HL-60/S4 treated with retinoic acid at 250 ng/mL for 4 days and 3 days (cell line): Measurements from ENCODE around the gene CCNJ.
"Not testable (repeated sequence)": the region's sequence is repeated elsewhere in the genome, so short reads cannot be mapped to it uniquely, and the experiment has no call there.

Experiments used
- in situ Hi-C: fragments of 300-500 bp; cut with MboI; formaldehyde crosslinking; loops from 2 replicates; pipeline ENCODE4 v1.7.0; 2022; ENCODE audit warnings: low sequenced_read_pairs

Gene CCNJ

DNA sequence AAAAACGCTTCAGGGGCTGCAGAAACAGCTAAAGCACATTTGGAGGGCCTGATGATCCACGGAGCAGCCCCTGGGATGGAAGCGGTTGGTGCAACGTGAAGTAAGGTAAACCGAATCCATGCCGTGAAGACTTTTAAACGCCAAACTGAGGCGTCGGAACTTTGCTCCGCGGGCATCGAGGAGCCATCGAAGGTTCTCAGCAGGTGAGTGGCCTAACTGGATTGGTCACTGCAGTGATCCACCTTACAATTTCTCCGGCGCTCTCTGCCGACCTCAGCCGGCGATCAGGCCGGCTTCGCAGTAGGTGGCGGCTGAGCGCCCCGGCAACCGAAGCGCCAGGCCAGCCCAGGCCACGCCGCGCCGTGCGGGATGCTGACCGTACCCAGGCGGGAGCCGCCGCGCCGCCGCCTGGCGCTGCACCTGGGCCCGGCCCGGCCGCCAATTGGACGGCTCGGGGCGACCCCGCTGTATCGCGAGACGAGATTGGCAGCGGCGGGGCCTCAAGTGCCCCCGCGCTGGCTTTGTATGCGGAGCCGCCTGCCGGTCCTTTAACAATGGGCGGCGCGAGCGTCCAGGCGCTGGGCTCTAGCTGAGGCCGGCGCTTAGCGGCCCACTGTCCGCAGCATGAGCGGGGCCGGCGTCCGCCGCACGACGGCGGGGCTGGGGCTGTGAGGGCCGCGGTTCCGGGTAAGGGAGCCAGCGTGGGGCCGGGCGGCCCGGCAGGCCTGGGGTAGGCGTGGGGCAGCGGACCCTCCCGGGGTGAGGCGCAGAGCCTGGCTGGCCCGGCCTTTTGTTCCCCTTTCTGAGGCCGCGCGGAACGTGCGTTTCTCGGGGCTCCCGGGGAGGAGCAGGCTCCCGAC, at the start of gene CCNJ:
Gene CCNJ, plus strand, starts transcription at position 551 of the 860 bp plus-strand sequence. CDS start 811 bp downstream, outside the sequence.
- in situ Hi-C loops = loop anchor here (25.0 kb wide), 1 partner anchor 269 kb away; the partner anchor contains the start of gene DNTT

DNA sequence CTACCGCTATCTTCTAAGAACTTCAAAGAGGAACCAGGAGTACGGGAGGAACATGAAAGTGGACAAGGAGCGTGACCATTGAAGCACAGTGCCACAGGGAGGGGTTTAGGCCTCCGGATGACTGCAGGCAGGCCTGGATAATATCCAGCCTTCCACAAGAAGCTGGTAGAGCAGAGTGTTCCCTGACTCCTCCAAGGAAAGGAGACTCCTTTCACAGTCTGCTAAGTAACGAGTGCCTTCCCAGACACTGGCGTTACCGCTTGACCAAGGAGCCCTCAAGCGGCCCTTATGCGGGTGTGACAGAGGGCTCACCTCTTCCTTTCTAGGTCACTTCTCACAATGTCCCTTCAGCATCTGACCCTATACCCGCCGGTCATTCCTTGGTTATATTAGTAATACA, 49.0 kb upstream of the CCNJ start:
- in situ Hi-C loops = not testable (repeated sequence)

- in situ Hi-C loops = no loop called here
These were observed 45.1 kb upstream of the CCNJ start for GRCh38 chr10:95998255-95998784.

DNA sequence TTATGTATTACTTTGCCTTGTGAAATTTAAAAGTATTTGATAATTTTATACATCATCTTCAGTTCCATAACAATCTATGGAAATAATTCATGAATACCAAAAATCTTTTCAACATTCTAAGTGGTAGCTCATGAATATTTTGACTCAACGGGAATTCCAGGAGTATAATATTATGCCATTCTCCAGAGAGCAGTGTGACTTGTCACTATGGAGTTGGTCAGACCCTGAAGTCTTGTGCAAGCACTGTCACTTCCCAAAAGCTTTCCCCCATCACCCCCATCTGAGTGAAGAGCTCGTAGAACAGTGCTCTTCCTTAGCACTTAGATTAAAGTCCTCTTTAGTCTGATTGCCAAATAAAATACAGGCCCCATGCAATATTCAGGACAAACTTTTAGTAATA, 29.4 kb upstream of the CCNJ start:
- in situ Hi-C loops = no loop called here

DNA sequence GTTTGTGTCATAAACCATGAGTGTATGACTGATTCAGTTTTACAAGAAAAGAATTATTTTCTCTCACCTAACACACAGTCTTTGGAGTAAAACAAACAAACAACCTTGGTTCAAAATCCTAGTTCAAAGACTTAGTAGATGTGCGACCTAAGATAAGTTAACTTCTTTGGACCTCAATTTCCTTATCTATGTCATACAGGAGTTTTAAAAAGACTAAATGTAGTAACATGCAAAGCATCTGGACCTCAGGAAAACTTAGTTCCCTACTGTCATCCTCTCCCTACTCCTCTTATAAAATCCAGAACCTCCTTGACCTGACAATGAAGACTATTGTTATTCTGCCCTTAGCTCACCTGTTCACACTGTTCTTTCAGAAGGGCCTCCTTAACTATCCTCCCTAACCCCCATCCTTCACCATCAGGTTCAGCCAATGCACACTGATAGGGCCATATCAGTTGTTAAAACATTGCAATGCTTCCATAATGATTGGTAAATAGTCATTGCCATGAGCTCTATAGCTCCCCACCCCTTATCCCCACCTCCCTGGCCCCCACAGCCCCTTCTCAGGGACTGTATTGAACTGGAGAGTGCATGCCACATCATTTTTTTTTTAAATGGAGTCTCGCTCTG, 28.8 kb upstream of the CCNJ start:
- in situ Hi-C loops = no loop called here

DNA sequence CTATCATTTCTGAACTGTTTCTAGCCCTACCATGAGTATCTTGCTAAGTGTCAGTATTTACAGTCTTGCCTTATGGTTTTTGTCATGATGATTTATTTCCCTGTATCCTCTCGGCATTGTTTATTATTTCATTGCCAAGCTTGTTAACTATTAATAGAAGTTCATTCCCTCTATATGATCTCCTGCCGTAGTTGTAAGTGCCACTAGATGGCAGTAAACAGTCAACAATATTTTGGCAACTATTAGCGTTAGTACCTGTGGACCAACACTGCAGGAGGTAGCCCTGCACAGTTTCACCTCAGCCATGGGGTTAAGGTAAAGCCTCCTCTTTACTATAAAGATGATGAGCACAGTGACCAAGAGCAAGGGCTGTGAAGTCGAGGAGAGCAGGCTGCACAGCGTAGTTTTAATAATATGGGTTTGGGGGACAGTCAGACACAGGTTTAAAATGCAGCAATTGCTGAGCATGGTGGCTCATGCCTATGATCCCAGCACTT, 26.1 kb upstream of the CCNJ start:
- in situ Hi-C loops = no loop called here

DNA sequence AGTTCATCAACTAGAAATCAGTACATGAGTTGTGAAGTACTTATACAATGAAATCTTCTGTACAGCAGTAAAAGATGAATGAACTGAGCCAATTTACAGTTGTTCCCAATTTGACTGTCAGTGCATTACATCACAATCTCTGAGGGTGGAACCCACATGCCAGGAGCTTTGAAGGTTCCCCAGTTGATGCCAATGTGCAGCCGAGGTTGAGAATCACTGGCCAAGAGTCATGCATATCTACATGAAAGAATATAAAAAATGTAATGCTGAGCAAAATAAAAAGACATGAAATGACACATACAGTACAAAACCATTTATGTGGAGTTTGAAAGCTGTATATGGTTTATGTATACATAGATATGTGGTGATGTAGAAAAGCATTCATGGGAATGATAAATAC, 22.1 kb upstream of the CCNJ start:
- in situ Hi-C loops = no loop called here

- in situ Hi-C loops = no loop called here
These were observed 20.6 kb upstream of the CCNJ start for GRCh38 chr10:96022739-96023138.

GRCh38 chr10:96023168-96023567, 20.2 kb upstream of the CCNJ start:
- in situ Hi-C loops = no loop called here

DNA sequence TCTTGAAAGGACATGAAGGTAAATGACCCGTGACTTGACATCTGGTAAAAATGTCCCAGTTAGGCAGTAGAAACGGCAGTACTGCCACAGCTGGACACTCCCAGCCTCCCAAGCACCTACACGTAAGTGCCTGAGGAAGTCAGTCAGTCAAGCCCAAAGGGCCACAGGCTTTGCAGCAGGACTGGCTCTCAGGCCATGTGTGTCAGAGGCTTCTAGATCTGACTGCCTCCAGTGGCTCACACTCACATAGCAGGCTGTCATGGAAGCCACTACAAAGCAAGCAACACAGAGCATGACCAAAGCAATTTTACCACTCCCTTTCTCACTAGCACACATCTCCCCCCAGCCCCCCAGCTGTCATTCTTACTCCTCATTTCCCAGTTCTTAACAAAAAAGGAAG, 17.8 kb upstream of the CCNJ start:
- in situ Hi-C loops = loop anchor here (25.0 kb wide), 1 partner anchor 287 kb away; the partner anchor contains the start of gene DNTT

DNA sequence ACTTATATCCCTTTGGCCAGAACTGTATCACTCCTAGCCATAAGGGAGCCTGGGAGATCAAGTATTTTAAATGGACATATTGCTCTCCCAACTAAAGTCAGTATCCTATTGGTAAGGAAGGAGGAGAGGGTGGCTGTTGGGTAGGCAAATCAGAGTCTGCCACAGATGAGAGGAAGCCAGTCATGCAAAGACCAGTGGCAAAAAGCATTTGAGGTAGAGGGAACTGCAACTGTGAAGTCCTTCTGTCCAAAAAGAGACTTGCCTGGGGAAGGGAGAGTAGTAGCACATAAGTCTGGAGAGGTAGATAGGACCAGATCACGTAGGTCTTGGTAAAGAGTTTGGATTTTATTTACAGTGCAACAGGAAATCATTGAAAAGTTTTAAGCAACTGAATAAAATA, 8.8 kb upstream of the CCNJ start:
- in situ Hi-C loops = loop anchor here (25.0 kb wide), 1 partner anchor 278 kb away; the partner anchor contains the start of gene DNTT

DNA sequence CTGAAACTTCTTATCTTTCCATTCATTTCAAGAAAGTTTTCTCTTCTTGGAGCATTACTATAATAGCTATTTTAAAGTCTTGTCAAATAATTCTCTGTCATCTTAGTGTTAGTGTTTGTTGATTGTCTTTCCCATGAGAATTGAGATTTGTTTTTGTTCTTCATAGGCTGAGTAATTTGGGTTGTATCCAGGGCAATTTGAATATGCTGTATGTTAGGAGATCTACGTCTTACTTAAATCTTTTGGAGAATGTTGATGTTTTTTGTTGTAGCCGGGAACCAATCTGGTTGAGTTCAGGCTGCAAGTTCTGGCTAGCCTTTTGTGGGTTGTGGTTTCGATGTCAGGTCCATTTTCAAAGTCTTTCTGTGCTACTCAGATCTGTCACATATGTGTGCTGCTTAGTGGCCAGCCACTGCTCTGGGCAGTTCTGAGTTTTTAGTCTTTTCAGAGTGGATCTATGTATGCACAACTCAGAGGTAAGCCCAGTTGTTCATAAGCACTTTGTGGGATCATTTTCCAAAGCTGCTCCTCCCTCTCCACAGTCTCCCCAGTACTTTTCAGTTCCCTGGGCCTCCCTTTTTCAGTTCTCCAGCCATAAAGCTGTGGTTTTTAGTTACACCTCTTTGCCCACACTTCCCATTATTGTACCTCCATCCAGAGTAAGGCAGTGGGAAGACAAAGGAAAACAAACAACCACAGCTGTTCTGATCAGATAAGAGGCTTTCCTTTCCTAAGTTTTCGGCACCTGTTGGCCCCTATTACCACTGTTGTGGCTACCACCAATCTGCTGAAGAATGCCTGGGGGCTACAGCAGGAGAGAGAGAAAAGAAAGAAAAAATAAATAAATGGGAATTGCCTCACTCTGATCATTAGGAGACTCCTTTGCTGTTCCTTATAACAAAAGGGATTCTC, 4.7 kb upstream of the CCNJ start:
- in situ Hi-C loops = loop anchor here (25.0 kb wide), 1 partner anchor 274 kb away; the partner anchor contains the start of gene DNTT

DNA sequence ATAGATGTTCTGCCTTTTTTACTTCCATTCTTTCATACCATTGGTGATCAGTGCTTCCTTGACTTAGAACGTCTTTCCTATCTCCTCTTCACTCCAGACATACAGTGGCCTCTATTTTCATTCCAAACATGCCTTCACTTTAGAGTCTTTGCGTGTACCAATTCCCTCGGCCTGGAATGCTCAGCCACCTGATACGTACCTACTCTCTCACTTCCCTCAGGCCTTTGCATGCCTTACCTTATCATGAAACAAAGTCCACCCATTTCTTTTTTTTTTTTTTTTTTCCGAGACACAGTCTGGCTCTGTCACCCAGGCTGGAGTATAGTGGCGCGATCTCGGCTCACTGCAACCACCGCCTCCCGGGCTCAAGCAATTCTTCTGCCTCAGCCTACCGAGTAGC, 2.2 kb upstream of the CCNJ start:
- in situ Hi-C loops = loop anchor here (25.0 kb wide), 1 partner anchor 271 kb away; the partner anchor contains the start of gene DNTT

- in situ Hi-C loops = loop anchor here (25.0 kb wide), 1 partner anchor 268 kb away; the partner anchor contains the start of gene DNTT
These were observed 721 bp downstream of the CCNJ start for GRCh38 chr10:96043893-96044715.

- in situ Hi-C loops = loop anchor here (25.0 kb wide), 1 partner anchor 268 kb away; the partner anchor contains the start of gene DNTT
These were observed 1.4 kb downstream of the CCNJ start for GRCh38 chr10:96044736-96045135.

DNA sequence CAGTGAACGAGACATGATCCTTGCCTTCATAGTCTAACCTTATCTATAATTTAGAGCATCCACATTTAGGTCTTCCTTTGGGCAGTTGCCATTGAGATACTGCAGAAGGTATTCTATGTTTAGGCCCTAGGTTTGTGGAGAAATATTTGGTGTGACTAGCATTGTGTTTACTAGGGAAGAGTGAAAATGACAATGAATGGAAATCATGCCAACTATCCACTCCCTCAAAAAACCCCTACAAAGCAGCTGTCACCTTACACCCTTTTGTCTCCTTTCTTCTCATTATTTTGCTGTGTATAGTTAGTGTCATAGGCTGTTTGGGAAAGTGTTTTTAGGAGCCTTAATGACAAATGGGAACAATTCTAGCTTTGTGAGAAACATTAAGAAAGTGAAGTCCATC, 3.2 kb downstream of the CCNJ start:
- in situ Hi-C loops = loop anchor here (25.0 kb wide), 1 partner anchor 266 kb away; the partner anchor contains the start of gene DNTT

- in situ Hi-C loops = loop anchor here (25.0 kb wide), 1 partner anchor 265 kb away; the partner anchor contains the start of gene DNTT
These were observed 3.7 kb downstream of the CCNJ start for GRCh38 chr10:96047004-96047649.

DNA sequence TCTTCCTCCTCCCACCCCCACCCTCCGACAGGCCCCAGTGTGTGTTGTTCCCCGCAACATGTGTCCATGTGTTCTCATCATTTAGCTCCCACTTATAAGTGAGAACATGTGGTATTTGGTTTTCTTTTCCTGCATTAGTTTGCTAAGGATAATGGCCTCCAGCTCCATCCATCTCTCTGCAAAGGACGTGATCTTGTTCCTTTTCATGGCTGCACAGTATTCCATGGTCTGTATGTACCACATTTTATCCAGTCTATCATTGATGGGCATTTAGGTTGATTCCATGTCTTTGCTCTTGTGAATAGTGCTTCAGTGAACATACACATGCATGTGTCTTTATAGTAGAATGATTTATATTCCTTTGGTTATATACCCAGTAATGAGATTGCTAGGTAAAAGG, 4.5 kb downstream of the CCNJ start:
- in situ Hi-C loops = loop anchor here (25.0 kb wide), 1 partner anchor 264 kb away; the partner anchor contains the start of gene DNTT

GRCh38 chr10:96049340-96049739, 6.0 kb downstream of the CCNJ start:
- in situ Hi-C loops = loop anchor here (25.0 kb wide), 1 partner anchor 263 kb away; the partner anchor contains the start of gene DNTT
